ENCODE data around the gene FBH1.
"Not testable (repeated sequence)": the region's sequence is repeated elsewhere in the genome, so short reads cannot be mapped to it uniquely, and the experiment has no call there.

FBH1 gene

DNA sequence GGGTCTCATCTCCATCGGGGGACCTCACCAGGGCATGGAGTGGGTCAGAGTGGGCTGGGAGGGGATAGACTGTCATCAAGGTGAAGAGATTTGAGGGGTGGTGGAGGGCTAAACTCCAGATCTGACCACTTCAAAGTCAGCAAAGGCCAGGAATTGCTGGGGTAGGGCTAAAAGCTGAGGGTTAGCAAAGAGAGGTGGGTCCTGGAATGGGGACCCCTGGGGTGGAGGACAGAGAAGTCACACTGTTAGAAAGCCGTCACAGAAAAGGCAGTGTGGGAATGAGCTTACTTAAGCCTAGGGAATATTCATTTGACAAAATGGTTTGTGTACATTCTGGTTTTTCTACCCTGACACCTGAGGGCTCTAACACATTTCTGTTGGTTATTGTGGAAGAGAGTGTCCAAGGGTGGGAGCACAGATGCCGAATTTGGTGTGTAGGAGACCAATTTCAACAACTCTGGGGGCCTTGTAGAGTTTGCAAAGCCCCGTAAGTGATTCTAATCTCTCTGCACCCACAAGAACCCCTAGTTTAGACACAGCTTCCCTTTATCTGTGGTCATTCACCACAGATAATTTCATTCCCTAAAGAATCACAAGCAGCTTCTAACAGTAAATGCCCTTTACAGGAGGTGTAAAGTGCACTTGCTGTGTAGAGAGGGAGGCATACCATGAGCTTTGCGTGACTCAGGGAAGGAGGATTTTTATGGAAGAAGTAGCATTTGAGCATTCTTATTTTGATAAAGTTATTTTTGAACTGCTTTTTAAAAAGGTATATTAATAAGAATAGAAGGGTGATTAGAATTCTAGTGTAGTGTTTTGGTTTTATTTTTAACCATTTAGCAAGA, 6.4 kb downstream of the FBH1 start:
- Histone ChIP-seq H3K9ac (ENCODE audit: low read length) (no peak overlapping the region), H3K36me3 (ENCODE audit: control insufficient read depth, insufficient read depth, low read length) (no peaks in the 10 kb centered on the region), H3K4me1 (ENCODE audit: control insufficient read depth, insufficient read depth, low read length) (no peaks in the 10 kb centered on the region), H3K9me3 (ENCODE audit: control insufficient read depth, low read length) (no peaks in the 10 kb centered on the region), H3K4me3 (ENCODE audit: low read length) (no peak overlapping the region), H3K27me3 (ENCODE audit: control insufficient read depth, insufficient read depth, low read length) (no peaks in the 10 kb centered on the region)

GRCh38 chr10:5897053-5897340, 7.0 kb downstream of the FBH1 start:
- Histone ChIP-seq H3K4me1 (ENCODE audit: control insufficient read depth, insufficient read depth, low read length) (no peaks in the 10 kb centered on the region), H3K36me3 (ENCODE audit: control insufficient read depth, insufficient read depth, low read length) (no peaks in the 10 kb centered on the region), H3K4me3 (ENCODE audit: low read length) (no peak overlapping the region), H3K27me3 (ENCODE audit: control insufficient read depth, insufficient read depth, low read length) (no peaks in the 10 kb centered on the region), H3K9ac (ENCODE audit: low read length) (no peak overlapping the region), H3K9me3 (ENCODE audit: control insufficient read depth, low read length) (no peaks in the 10 kb centered on the region)

DNA sequence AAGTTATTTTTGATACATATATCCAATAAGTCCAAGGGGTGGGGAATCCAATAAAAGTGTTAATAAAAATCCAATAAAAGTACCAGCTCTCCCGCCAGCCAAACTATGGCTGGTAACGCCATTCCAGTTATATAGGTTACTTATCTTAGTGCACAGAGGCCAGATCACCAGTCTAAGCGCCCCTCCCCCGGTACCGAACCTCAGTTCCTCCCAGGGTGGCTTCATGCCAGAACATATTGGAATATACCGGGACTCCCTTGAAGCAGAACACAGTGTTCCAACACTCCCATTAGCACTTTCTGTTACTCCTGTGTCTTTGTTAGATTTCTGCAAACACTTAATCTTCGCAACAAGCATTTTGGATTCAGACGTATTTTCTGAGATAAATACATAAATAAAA, 7.5 kb downstream of the FBH1 start:
- Histone ChIP-seq H3K36me3 (ENCODE audit: control insufficient read depth, insufficient read depth, low read length) (no peaks in the 10 kb centered on the region), H3K27me3 (ENCODE audit: control insufficient read depth, insufficient read depth, low read length) (no peaks in the 10 kb centered on the region), H3K9me3 (ENCODE audit: control insufficient read depth, low read length) (no peaks in the 10 kb centered on the region), H3K4me1 (ENCODE audit: control insufficient read depth, insufficient read depth, low read length) (no peaks in the 10 kb centered on the region), H3K4me3 (ENCODE audit: low read length) (no peak overlapping the region), H3K9ac (ENCODE audit: low read length) (no peak overlapping the region)

GRCh38 chr10:5898163-5898562, 8.1 kb downstream of the FBH1 start:
- Histone ChIP-seq H3K36me3 (ENCODE audit: control insufficient read depth, insufficient read depth, low read length) (no peaks in the 10 kb centered on the region), H3K4me3 (ENCODE audit: low read length) (no peak overlapping the region), H3K9ac (ENCODE audit: low read length) (no peak overlapping the region), H3K9me3 (ENCODE audit: control insufficient read depth, low read length) (no peaks in the 10 kb centered on the region), H3K27me3 (ENCODE audit: control insufficient read depth, insufficient read depth, low read length) (no peaks in the 10 kb centered on the region), H3K4me1 (ENCODE audit: control insufficient read depth, insufficient read depth, low read length) (no peaks in the 10 kb centered on the region)

- H3K36me3 ChIP-seq (ENCODE audit: control insufficient read depth, insufficient read depth, low read length) = no peaks in the 10 kb centered on the region
- no peak overlapping the region for H3K9ac ChIP-seq (ENCODE audit: low read length)
- H3K4me3 ChIP-seq (ENCODE audit: low read length) = no peak overlapping the region
- no peaks in the 10 kb centered on the region for H3K4me1 ChIP-seq (ENCODE audit: control insufficient read depth, insufficient read depth, low read length)
- H3K27me3 ChIP-seq (ENCODE audit: control insufficient read depth, insufficient read depth, low read length) = no peaks in the 10 kb centered on the region
- H3K9me3 ChIP-seq (ENCODE audit: control insufficient read depth, low read length) = no peaks in the 10 kb centered on the region
These were observed 10.2 kb downstream of the FBH1 start for GRCh38 chr10:5900247-5900646.

- Histone ChIP-seq H3K27me3 (ENCODE audit: control insufficient read depth, insufficient read depth, low read length) (no peaks in the 10 kb centered on the region), H3K4me1 (ENCODE audit: control insufficient read depth, insufficient read depth, low read length) (no peaks in the 10 kb centered on the region), H3K9me3 (ENCODE audit: control insufficient read depth, low read length) (no peaks in the 10 kb centered on the region), H3K4me3 (ENCODE audit: low read length) (no peak overlapping the region), H3K9ac (ENCODE audit: low read length) (no peak overlapping the region), H3K36me3 (ENCODE audit: control insufficient read depth, insufficient read depth, low read length) (no peaks in the 10 kb centered on the region)
These were observed 12.7 kb downstream of the FBH1 start for GRCh38 chr10:5902511-5903274.

DNA sequence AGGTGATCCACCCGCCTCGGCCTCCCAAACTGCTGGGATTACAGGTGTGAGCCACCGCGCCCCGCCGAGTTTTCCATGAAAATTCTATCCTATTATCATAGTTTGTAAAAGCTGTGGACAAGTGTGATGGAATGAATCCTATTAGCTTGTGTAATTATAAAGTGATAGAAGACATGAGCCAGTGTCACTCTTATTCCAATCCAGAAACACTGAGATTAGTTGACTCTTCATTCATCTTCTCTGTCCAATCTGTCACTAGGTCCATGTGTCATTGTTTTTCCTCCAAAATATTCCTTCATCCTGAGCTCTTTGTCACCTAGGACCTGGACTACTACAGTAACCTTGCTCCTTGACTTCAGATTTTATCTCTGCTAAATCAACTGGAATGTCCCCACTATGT, 13.5 kb downstream of the FBH1 start:
- H3K4me3 ChIP-seq (ENCODE audit: low read length) = no peak overlapping the region
- H3K27me3 ChIP-seq (ENCODE audit: control insufficient read depth, insufficient read depth, low read length) = no peaks in the 10 kb centered on the region
- H3K9me3 ChIP-seq (ENCODE audit: control insufficient read depth, low read length) = no peaks in the 10 kb centered on the region
- H3K9ac ChIP-seq (ENCODE audit: low read length) = no peak overlapping the region
- no peaks in the 10 kb centered on the region for H3K4me1 ChIP-seq (ENCODE audit: control insufficient read depth, insufficient read depth, low read length)
- no peaks in the 10 kb centered on the region for H3K36me3 ChIP-seq (ENCODE audit: control insufficient read depth, insufficient read depth, low read length)

DNA sequence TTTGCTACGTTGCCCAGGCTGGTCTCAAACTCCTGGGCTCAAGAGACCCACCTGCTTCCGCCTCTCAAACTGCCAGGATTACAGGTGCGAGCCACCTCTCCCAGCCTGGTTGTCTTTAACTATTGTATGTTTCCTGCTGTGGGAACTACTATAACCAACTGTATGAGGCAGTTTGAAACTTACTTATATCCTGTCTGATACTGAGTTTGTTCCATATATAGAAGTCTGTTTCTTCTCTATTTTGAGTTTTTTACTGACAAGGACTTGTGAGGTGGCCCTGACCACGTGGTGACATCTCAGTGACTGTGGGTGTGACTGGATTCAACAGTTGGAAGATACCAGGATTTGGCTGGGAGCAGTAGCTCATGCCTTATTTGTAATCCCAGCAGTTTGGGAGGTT, 14.2 kb downstream of the FBH1 start:
- Histone ChIP-seq H3K27me3 (ENCODE audit: control insufficient read depth, insufficient read depth, low read length) (no peaks in the 10 kb centered on the region), H3K36me3 (ENCODE audit: control insufficient read depth, insufficient read depth, low read length) (no peaks in the 10 kb centered on the region), H3K4me1 (ENCODE audit: control insufficient read depth, insufficient read depth, low read length) (no peaks in the 10 kb centered on the region), H3K9me3 (ENCODE audit: control insufficient read depth, low read length) (no peaks in the 10 kb centered on the region), H3K4me3 (ENCODE audit: low read length) (no peak overlapping the region), H3K9ac (ENCODE audit: low read length) (no peak overlapping the region)

DNA sequence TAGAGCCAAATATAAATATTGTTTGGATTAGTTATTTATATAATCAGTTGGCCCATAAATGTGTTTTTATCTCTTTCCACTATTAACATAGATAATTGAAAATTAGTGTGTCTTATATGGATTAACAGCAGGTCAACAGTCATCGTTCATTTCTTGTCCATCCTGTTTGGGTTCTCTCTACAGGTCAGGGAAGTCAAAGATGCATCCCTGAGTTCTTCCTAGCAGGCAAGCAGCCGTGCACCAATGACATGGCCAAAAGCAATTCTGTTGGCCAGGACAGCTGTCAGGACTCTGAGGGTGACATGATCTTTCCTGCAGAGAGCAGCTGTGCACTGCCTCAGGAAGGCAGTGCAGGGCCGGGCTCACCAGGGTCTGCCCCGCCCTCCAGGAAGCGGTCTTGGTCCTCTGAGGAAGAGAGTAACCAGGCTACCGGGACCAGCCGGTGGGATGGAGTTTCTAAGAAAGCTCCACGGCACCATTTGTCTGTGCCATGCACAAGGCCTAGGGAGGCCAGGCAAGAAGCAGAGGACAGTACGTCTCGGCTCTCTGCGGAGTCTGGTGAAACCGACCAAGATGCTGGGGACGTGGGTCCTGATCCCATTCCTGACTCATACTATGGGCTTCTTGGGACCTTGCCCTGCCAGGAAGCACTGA, 15.9 kb downstream of the FBH1 start:
- Histone ChIP-seq H3K27me3 (ENCODE audit: control insufficient read depth, insufficient read depth, low read length) (no peaks in the 10 kb centered on the region), H3K4me3 (ENCODE audit: low read length) (no peak overlapping the region), H3K9me3 (ENCODE audit: control insufficient read depth, low read length) (no peaks in the 10 kb centered on the region), H3K36me3 (ENCODE audit: control insufficient read depth, insufficient read depth, low read length) (peaks cover 4% of the 10 kb centered on the region), H3K9ac (ENCODE audit: low read length) (no peak overlapping the region), H3K4me1 (ENCODE audit: control insufficient read depth, insufficient read depth, low read length) (peaks cover 2% of the 10 kb centered on the region)

DNA sequence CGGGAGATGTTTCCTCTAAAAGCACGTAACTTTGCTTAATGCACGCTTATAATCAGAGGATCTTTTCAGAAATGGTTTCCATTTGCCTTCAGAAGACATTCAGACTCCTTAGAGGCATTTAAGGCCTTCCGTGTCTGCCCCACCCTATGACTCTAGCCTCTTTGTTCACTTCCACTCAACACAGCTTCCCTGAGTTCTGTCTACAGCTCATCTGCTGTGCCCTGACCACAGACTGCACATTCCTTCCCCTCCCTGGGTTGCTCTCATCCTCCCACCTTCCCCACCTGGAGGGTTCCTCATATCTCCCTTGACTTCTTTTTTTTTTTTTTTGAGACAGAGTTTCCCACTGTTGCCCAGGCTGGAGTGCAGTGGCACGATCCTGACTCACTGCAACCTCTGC, 16.6 kb downstream of the FBH1 start:
- peaks cover 11% of the 10 kb centered on the region for H3K36me3 ChIP-seq (ENCODE audit: control insufficient read depth, insufficient read depth, low read length)
- H3K4me3 ChIP-seq (ENCODE audit: low read length) = no peak overlapping the region
- H3K27me3 ChIP-seq (ENCODE audit: control insufficient read depth, insufficient read depth, low read length) = no peaks in the 10 kb centered on the region
- no peaks in the 10 kb centered on the region for H3K9me3 ChIP-seq (ENCODE audit: control insufficient read depth, low read length)
- H3K9ac ChIP-seq (ENCODE audit: low read length) = no peak overlapping the region
- peaks cover 3% of the 10 kb centered on the region for H3K4me1 ChIP-seq (ENCODE audit: control insufficient read depth, insufficient read depth, low read length)

DNA sequence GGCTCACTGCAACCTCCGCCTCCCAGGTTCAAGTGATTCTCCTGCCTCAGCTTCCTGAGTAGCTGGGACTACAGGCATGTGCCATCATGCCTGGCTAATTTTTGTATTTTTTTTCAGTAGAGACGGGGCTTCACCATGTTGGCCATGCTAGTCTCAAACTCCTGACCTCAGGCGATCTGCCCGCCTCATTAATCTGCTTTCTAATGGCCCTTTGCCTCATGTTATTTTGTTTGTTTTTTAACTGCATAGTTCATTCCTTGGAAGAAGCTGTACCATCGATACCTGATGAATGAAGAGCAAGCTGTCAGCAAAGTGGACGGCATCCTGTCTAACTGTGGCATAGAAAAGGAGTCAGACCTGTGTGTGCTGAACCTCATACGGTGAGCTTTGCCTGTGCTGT, 18.6 kb downstream of the FBH1 start:
- H3K4me3 ChIP-seq (ENCODE audit: low read length); H3K9me3 ChIP-seq (ENCODE audit: control insufficient read depth, low read length); H3K9ac ChIP-seq (ENCODE audit: low read length); H3K4me1 ChIP-seq (ENCODE audit: control insufficient read depth, insufficient read depth, low read length); H3K27me3 ChIP-seq (ENCODE audit: control insufficient read depth, insufficient read depth, low read length): not testable (repeated sequence)
- peaks cover 12% of the 10 kb centered on the region for H3K36me3 ChIP-seq (ENCODE audit: control insufficient read depth, insufficient read depth, low read length)

- peaks cover 3% of the 10 kb centered on the region for H3K4me1 ChIP-seq (ENCODE audit: control insufficient read depth, insufficient read depth, low read length)
- H3K9ac ChIP-seq (ENCODE audit: low read length) = no peak overlapping the region
- H3K4me3 ChIP-seq (ENCODE audit: low read length) = no peak overlapping the region
- H3K36me3 ChIP-seq (ENCODE audit: control insufficient read depth, insufficient read depth, low read length) = peaks cover 12% of the 10 kb centered on the region
- H3K9me3 ChIP-seq (ENCODE audit: control insufficient read depth, low read length) = no peaks in the 10 kb centered on the region
- no peaks in the 10 kb centered on the region for H3K27me3 ChIP-seq (ENCODE audit: control insufficient read depth, insufficient read depth, low read length)
These were observed 20.5 kb downstream of the FBH1 start for GRCh38 chr10:5910323-5911100.

Measured in mucosa of stomach (tissue), 1 donor.